H1 (cell line): ENCODE data around the gene ANKRD17. TPM values are rescaled to one million over a fixed set of nuclear protein-coding genes. Genes with fewer than 3 reads are reported as not detected.

Experiments used
- CTCF ChIA-PET: fragments of 300-600 bp; sonication (Branson Sonifier 250); formaldehyde crosslinking; loops from one replicate; lab custom pipeline; 2021; ENCODE audit not compliant: partially characterized antibody; lab: Charles Lee
- POLR2A ChIA-PET: fragments of 300-600 bp; sonication (Branson Sonifier 250); formaldehyde crosslinking; loops from one replicate; lab custom pipeline; 2021; ENCODE audit warnings: inconsistent platforms; ENCODE audit not compliant: partially characterized antibody; lab: Charles Lee
- DNase-seq, 2 experiments: peaks; one replicate each; pipeline versions ENCODE4 v3.0.0 to v3.0.0-alpha.2; 2010 to 2022; ENCODE audit warnings: low spot score in 2 of 2, low read depth in 1 of 2, mixed read lengths in 1 of 2
- FAIRE-seq: peaks from 2 replicates; lab custom pipeline; 2011; peaks lifted over from hg19 to GRCh38; lab: Jason Lieb, UNC
- H2AFZ ChIP-seq: 2 replicates; pipeline ENCODE4 v1.8.1; 2012; ENCODE audit warnings: low read length, inconsistent platforms
- H2AK5ac ChIP-seq: 2 replicates; pipeline ENCODE4 v1.6.1; 2013; ENCODE audit warnings: low read depth, low read length
- H2BK120ac ChIP-seq: replicated peaks from 2 replicates; pipeline ENCODE3; 2013; ENCODE audit warnings: low read depth, low read length, inconsistent platforms
- H2BK12ac ChIP-seq: 2 replicates; pipeline ENCODE4 v1.6.1; 2013; ENCODE audit warnings: low read depth, low read length
- H2BK15ac ChIP-seq: 2 replicates; pipeline ENCODE4 v1.6.1; 2013; ENCODE audit warnings: low read length
- H2BK20ac ChIP-seq: 2 replicates; pipeline ENCODE4 v1.6.1; 2013; ENCODE audit warnings: low read length
- H2BK5ac ChIP-seq: 2 replicates; pipeline ENCODE4 v1.6.1; 2013; ENCODE audit warnings: low read depth, low read length
- H3K14ac ChIP-seq: 2 replicates; pipeline ENCODE4 v1.6.1; 2013; ENCODE audit warnings: inconsistent platforms; ENCODE audit not compliant: insufficient read length
- H3K18ac ChIP-seq: 2 replicates; pipeline ENCODE4 v1.6.1; 2013; ENCODE audit warnings: low read length; ENCODE audit errors: extremely low read depth
- H3K23ac ChIP-seq: 2 replicates; pipeline ENCODE4 v1.6.1; 2013; ENCODE audit warnings: inconsistent platforms; ENCODE audit not compliant: insufficient read length
- H3K23me2 ChIP-seq: 2 replicates; pipeline ENCODE4 v1.6.1; 2013; ENCODE audit warnings: low read depth, low read length
- H3K27ac ChIP-seq: 2 replicates; pipeline ENCODE4 v1.6.1; 2011; ENCODE audit warnings: low read depth, low read length, inconsistent platforms
- H3K27me3 ChIP-seq, 4 experiments: replicated peaks in 1 of 4; 1 replicate in 1 of 4; 2 replicates in 3 of 4; pipeline versions ENCODE4 v1.6.1 to v1.8.1; 2011 to 2013; ENCODE audit warnings: low read length in 3 of 4, mild to moderate bottlenecking in 3 of 4, inconsistent platforms in 2 of 4, mixed read lengths in 2 of 4, moderate library complexity in 1 of 4; ENCODE audit not compliant: control insufficient read depth in 3 of 4, insufficient read depth in 3 of 4; ENCODE audit errors: extremely low read depth in 1 of 4
- H3K36me3 ChIP-seq, 4 experiments: 2 replicates each; pipeline versions ENCODE4 v1.6.1 to v1.8.1; 2011 to 2013; ENCODE audit warnings: mild to moderate bottlenecking in 4 of 4, low read length in 3 of 4, moderate library complexity in 2 of 4, control low read depth in 1 of 4, inconsistent platforms in 1 of 4; ENCODE audit not compliant: insufficient read depth in 4 of 4, control insufficient read depth in 2 of 4
- H3K4ac ChIP-seq: replicated peaks from 2 replicates; pipeline ENCODE3; 2013; ENCODE audit warnings: low read length, low read depth, mixed read lengths, inconsistent platforms; ENCODE audit not compliant: insufficient read length
- H3K4me1 ChIP-seq, 4 experiments: replicated peaks in 1 of 4; 1 replicate in 1 of 4; 2 replicates in 3 of 4; pipeline versions ENCODE4 v1.6.1 to v1.8.1; 2011 to 2013; ENCODE audit warnings: low read length in 3 of 4, inconsistent platforms in 2 of 4, mixed read lengths in 1 of 4; ENCODE audit not compliant: insufficient read depth in 4 of 4, control insufficient read depth in 3 of 4
- H3K4me2 ChIP-seq, 2 experiments: 2 replicates each; pipeline versions ENCODE4 v1.6.1 to v1.8.1; 2011 to 2013; ENCODE audit warnings: low read depth in 2 of 2, low read length in 2 of 2, control low read depth in 1 of 2, inconsistent platforms in 1 of 2, mild to moderate bottlenecking in 1 of 2; ENCODE audit not compliant: insufficient read depth in 1 of 2
- H3K4me3 ChIP-seq, 4 experiments: fragments of 200-600, 300-600 bp in 1 of 4; sonication (generic), shearing (Covaris generic), sonication (Bioruptor Twin) in 1 of 4; 2 replicates each; pipeline versions ENCODE4 v1.5.1 to v1.8.1; 2011 to 2016; ENCODE audit warnings: low read length in 4 of 4, low read depth in 3 of 4, control low read depth in 2 of 4, inconsistent platforms in 2 of 4, mild to moderate bottlenecking in 2 of 4, mixed read lengths in 1 of 4, moderate library complexity in 1 of 4; ENCODE audit not compliant: insufficient read depth in 2 of 4; ENCODE audit errors: extremely low read depth in 1 of 4
- H3K56ac ChIP-seq: replicated peaks from 2 replicates; pipeline ENCODE3; 2013; ENCODE audit warnings: low read depth, mild to moderate bottlenecking, mixed read lengths, low read length, inconsistent platforms; ENCODE audit not compliant: insufficient read length
- H3K79me1 ChIP-seq: 2 replicates; pipeline ENCODE4 v1.6.1; 2013; ENCODE audit warnings: low read depth, low read length, control low read depth
- H3K79me2 ChIP-seq, 2 experiments: 2 replicates each; pipeline versions ENCODE4 v1.6.1 to v1.8.1; 2012 to 2013; ENCODE audit warnings: low read length in 2 of 2, mild to moderate bottlenecking in 2 of 2, inconsistent platforms in 1 of 2; ENCODE audit not compliant: insufficient read depth in 2 of 2, control insufficient read depth in 1 of 2
- H3K9ac ChIP-seq, 4 experiments: replicated peaks in 1 of 4; 1 replicate in 1 of 4; 2 replicates in 3 of 4; pipeline versions ENCODE4 v1.6.1 to v1.8.1; 2011 to 2013; ENCODE audit warnings: low read depth in 3 of 4, low read length in 3 of 4, control low read depth in 2 of 4, mild to moderate bottlenecking in 2 of 4, moderate library complexity in 2 of 4, inconsistent platforms in 1 of 4; ENCODE audit errors: extremely low read depth in 1 of 4
- H3K9me3 ChIP-seq, 2 experiments: 2 replicates each; pipeline versions ENCODE4 v1.6.1 to v1.8.1; 2012 to 2013; ENCODE audit warnings: mild to moderate bottlenecking in 2 of 2, moderate library complexity in 2 of 2, control low read depth in 1 of 2, inconsistent platforms in 1 of 2, low read depth in 1 of 2, low read length in 1 of 2, mixed read lengths in 1 of 2; ENCODE audit not compliant: insufficient read depth in 2 of 2
- H4K20me1 ChIP-seq, 2 experiments: replicated peaks in 1 of 2; 2 replicates each; pipeline versions ENCODE3 to v1.8.1; 2011 to 2013; ENCODE audit warnings: inconsistent platforms in 2 of 2, low read length in 2 of 2, mild to moderate bottlenecking in 1 of 2; ENCODE audit not compliant: insufficient read depth in 2 of 2, control insufficient read depth in 1 of 2
- H4K5ac ChIP-seq: 2 replicates; pipeline ENCODE4 v1.6.1; 2013; ENCODE audit warnings: low read length, low read depth, mixed read lengths, inconsistent platforms; ENCODE audit not compliant: insufficient read length
- H4K8ac ChIP-seq: 2 replicates; pipeline ENCODE4 v1.8.0; 2013; ENCODE audit warnings: mild to moderate bottlenecking, moderate library complexity, low read length, inconsistent platforms; ENCODE audit not compliant: insufficient read depth; ENCODE audit errors: extremely low read depth
- H4K91ac ChIP-seq: replicated peaks from 2 replicates; pipeline ENCODE3; 2013; ENCODE audit warnings: low read length, mixed read lengths, inconsistent platforms; ENCODE audit not compliant: insufficient read length
- BACH1 ChIP-seq: IDR thresholded peaks from 2 replicates; pipeline ENCODE4 v1.6.1; 2012; ENCODE audit warnings: low read length, improper control_type of control experiment
- BRCA1 ChIP-seq: IDR thresholded peaks from 2 replicates; pipeline ENCODE4 v1.6.1; 2012; ENCODE audit warnings: low read depth, low read length, improper control_type of control experiment
- CEBPB ChIP-seq: IDR thresholded peaks from 2 replicates; pipeline ENCODE4 v1.6.1; 2012; ENCODE audit warnings: low read depth, low read length
- GABPA ChIP-seq: IDR thresholded peaks from 2 replicates; pipeline ENCODE4 v1.6.1; 2011; ENCODE audit warnings: mild to moderate bottlenecking, low read length, moderate library complexity, borderline replicate concordance; ENCODE audit not compliant: insufficient read depth
- HDAC2 ChIP-seq, 2 experiments: fragments of 300-600 bp in 1 of 2; sonication (generic) in 1 of 2; IDR thresholded peaks; 2 replicates each; pipeline ENCODE4 v1.6.1; 2011 to 2012; ENCODE audit warnings: low read depth in 2 of 2, low read length in 2 of 2, mild to moderate bottlenecking in 2 of 2, moderate library complexity in 2 of 2, borderline replicate concordance in 1 of 2, inconsistent platforms in 1 of 2
- KDM1A ChIP-seq: fragments of 200-600, 300-600 bp; sonication (generic); IDR thresholded peaks from 2 replicates; pipeline ENCODE4 v1.7.1; 2016; ENCODE audit warnings: mild to moderate bottlenecking, low read length, borderline replicate concordance
- MAFK ChIP-seq: IDR thresholded peaks from 2 replicates; pipeline ENCODE4 v1.6.1; 2012; ENCODE audit warnings: low read depth, mild to moderate bottlenecking, improper control_type of control experiment, low read length
- NRF1 ChIP-seq: IDR thresholded peaks from 2 replicates; pipeline ENCODE4 v1.6.1; 2011; ENCODE audit warnings: mild to moderate bottlenecking, low read depth, low read length, improper control_type of control experiment
- RNF2 ChIP-seq: fragments of 200-900, 300-1000 bp; sonication (generic); IDR thresholded peaks from 2 replicates; pipeline ENCODE4 v1.7.1; 2016; ENCODE audit warnings: borderline replicate concordance, low read depth, mild to moderate bottlenecking, antibody characterized with exemption, low read length; ENCODE audit not compliant: poor library complexity, severe bottlenecking; ENCODE audit errors: missing control alignments
- SP4 ChIP-seq: IDR thresholded peaks from 2 replicates; pipeline ENCODE4 v1.6.1; 2012; ENCODE audit warnings: low read length, inconsistent platforms
- TEAD4 ChIP-seq: IDR thresholded peaks from 2 replicates; pipeline ENCODE4 v1.6.1; 2012; ENCODE audit warnings: low read depth, low read length, inconsistent platforms, mixed read lengths
- ZNF274 ChIP-seq: IDR thresholded peaks from 2 replicates; pipeline ENCODE4 v1.7.0; 2012; ENCODE audit warnings: low read length, borderline replicate concordance; ENCODE audit errors: extremely low read depth
- WGBS, 2 experiments: shearing (Covaris generic) in 1 of 2; methylation state at CpG; one replicate each; pipeline versions ENCODE4 v1.1.6 to v1.1.7; 2013 to 2015; ENCODE audit warnings: low lambda C conversion rate in 2 of 2, mixed read lengths in 2 of 2, inconsistent platforms in 1 of 2, low coverage in 1 of 2, missing lambda C conversion rate in 1 of 2; ENCODE audit not compliant: insufficient replicate concordance in 2 of 2, insufficient coverage in 1 of 2, insufficient read length in 1 of 2; ENCODE audit errors: extremely low coverage in 1 of 2, missing lambda C conversion rate in 1 of 2; 5-methylcytosine and 5-hydroxymethylcytosine counted together
- polyA plus RNA-seq, 7 experiments: library from polyadenylated mRNA; depleted of rRNA in 3 of 7; stranded (reverse) in 5 of 7; unstranded in 2 of 7; fragments of >200 nt in 5 of 7; fragments of 200-250 nt in 2 of 7; gene quantifications; 1 replicate in 5 of 7; 2 replicates in 1 of 7; 4 replicates in 1 of 7; pipeline versions ENCODE4 v1.2.1 to v1.2.3, GENCODE V29; 2011 to 2013; ENCODE audit warnings: missing spikeins in 2 of 7, mixed read lengths in 2 of 7
- total RNA-seq: library from RNA; stranded (reverse); fragmentation: NEBNext Ultra II Directional; extraction: Animal tissue kit (Norgen Biotek cat#: 25700); gene quantifications from 2 replicates; pipeline ENCODE4 v1.2.1, GENCODE V29; 2021
- TF ChIP-seq, protein P1 (sequence below): IDR thresholded peaks from 2 replicates; pipeline ENCODE4 v1.6.1; 2011; ENCODE audit warnings: low read depth, mild to moderate bottlenecking, low read length; ENCODE audit not compliant: insufficient read depth

ANKRD17 gene
- total and polyA plus RNA-seq, 2 of the 8 experiments (the other 6 are each of a cell fraction or from before 2014, with no cell fraction given) = 42.4 to 93.7 TPM

DNA sequence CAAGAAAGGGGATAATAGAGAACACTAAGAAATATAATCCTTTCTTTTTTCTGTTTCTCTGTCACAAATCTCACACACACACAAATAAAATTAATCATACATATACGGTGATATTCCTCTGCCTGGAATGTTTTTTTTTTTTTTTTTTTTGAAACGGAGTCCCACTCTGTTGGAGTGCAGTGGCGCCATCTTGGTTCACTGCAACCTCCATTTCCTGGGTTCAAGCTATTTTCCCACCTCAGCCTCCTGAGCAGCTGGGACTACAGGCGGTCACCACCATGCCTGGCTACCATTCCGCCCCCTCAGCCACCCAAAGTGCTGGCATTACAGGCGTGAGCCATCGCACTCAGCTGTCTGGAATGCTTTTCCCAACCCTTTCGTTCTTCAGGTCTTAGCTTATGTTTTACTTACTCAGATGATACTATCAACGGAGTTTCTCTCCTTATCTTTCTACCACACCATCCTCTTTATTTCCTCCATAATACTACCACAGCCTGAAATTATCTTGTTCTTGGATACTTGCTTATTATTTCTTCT is 69.3 kb downstream of the ANKRD17 start:
- no peak overlapping the region for H3K9ac ChIP-seq
- H4K8ac ChIP-seq = no peak overlapping the region
- peaks cover 0 to 94% of the 10 kb centered on the region in 2 experiments; a peak in 2 of 4 replicates for H3K79me2 ChIP-seq
- ChIA-PET POLR2A (no interaction called here), CTCF (interaction anchor here (0.6 to 2.3 kb wide), 2 partner anchors 10 to 267 kb away, joined by 4 to 8 read pairs; no protein-coding TSS in a partner anchor)
- no peak overlapping the region for H2BK15ac ChIP-seq
- H3K56ac ChIP-seq = no peak overlapping the region
- no peak for DNase-seq
- H3K4me3 ChIP-seq = no peak overlapping the region
- H3K9me3 ChIP-seq = no peaks in the 10 kb centered on the region
- H3K4ac ChIP-seq = no peak overlapping the region
- H3K23ac ChIP-seq = no peak overlapping the region
- no peak overlapping the region for H4K5ac ChIP-seq
- H2AK5ac ChIP-seq = no peak overlapping the region
- 87 to 100% methylated on average over 2 to 7 of the region's 9 CpGs for WGBS, 2 experiments
- H4K20me1 ChIP-seq = peaks cover 0 to 2% of the 10 kb centered on the region in 2 experiments
- no peaks in the 10 kb centered on the region; the same call in 1 of the 2 replicates for H3K23me2 ChIP-seq
- no peak overlapping the region for H2BK20ac ChIP-seq
- no peaks in the 10 kb centered on the region; a peak in 1 of 8 replicates for H3K36me3 ChIP-seq
- H3K14ac ChIP-seq = no peak overlapping the region
- no peak for FAIRE-seq
- no peak overlapping the region for H2BK120ac ChIP-seq
- no peaks in the 10 kb centered on the region for H3K4me1 ChIP-seq
- H3K4me2 ChIP-seq = no peak overlapping the region
- H3K27ac ChIP-seq = no peak overlapping the region
- H2BK5ac ChIP-seq = no peak overlapping the region
- H3K27me3 ChIP-seq = no peaks in the 10 kb centered on the region
- no peak overlapping the region for H2BK12ac ChIP-seq
- H2AFZ ChIP-seq = no peak overlapping the region
- H4K91ac ChIP-seq = no peak overlapping the region
- no peak overlapping the region for H3K18ac ChIP-seq
- no peaks in the 10 kb centered on the region for H3K79me1 ChIP-seq
- TF ChIP-seq NRF1 = no peak
- TF ChIP-seq HDAC2 (IDR thresholded peaks at IDR 0.05; ENCODE audit: borderline replicate concordance in 1 of 2, low read depth in 2 of 2, low read length in 2 of 2) = no peak
- no peak for TF ChIP-seq CEBPB
- TF ChIP-seq KDM1A = no peak
- no peak for TF ChIP-seq MAFK
- no peak for TF ChIP-seq TEAD4
- TF ChIP-seq GABPA = no peak
- TF ChIP-seq BACH1 = no peak
- TF ChIP-seq SP4 = no peak
- no peak for TF ChIP-seq RNF2
- no peak for TF ChIP-seq ZNF274
- TF ChIP-seq, protein P1, sequence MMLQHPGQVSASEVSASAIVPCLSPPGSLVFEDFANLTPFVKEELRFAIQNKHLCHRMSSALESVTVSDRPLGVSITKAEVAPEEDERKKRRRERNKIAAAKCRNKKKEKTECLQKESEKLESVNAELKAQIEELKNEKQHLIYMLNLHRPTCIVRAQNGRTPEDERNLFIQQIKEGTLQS = no peak
- TF ChIP-seq BRCA1 = no peak
